IMR-90 (cell line): Measurements from ENCODE around the gene SCAND1. TPM values are rescaled to one million over a fixed set of nuclear protein-coding genes. Genes with fewer than 3 reads are reported as not detected.

ENCODE experiments used
- ATAC-seq: fragments of 200-7000 bp; cut with Tn5 transposase; 2 replicates; pipeline ENCODE4 v1.9.1; 2020; ENCODE audit warnings: low read depth, mild to moderate bottlenecking, moderate library complexity
- Bru-seq: library from RNA; stranded (reverse); fragments of 400-500 nt; gene quantifications from one replicate; lab custom pipeline; 2021; lab: Mats Ljungman, UMichigan
- BruChase-seq, 2 experiments: library from RNA; stranded (reverse); fragments of 400-500 nt; gene quantifications; one replicate each; lab custom pipeline; 2021; lab: Mats Ljungman, UMichigan
- BruUV-seq: library from RNA; stranded (reverse); fragments of 400-500 nt; replicated peaks from 2 replicates; lab custom pipeline; 2021; lab: Mats Ljungman, UMichigan
- CTCF ChIA-PET: fragments of 300-600 bp; formaldehyde crosslinking; extraction: SDS; loops from one replicate; lab custom pipeline; 2021; ENCODE audit warnings: antibody characterized with exemption; lab: Yijun Ruan, JAX
- POLR2A ChIA-PET: fragments of 300-600 bp; sonication (Branson Sonifier 250); formaldehyde crosslinking; loops from one replicate; lab custom pipeline; 2022; ENCODE audit warnings: antibody characterized with exemption; ENCODE audit not compliant: unreplicated experiment; lab: Charles Lee
- DNase-seq: peaks from one replicate; pipeline ENCODE4 v3.0.0; 2013
- H2AFZ ChIP-seq: replicated peaks from 2 replicates; pipeline ENCODE3; 2013; ENCODE audit warnings: low read length, mild to moderate bottlenecking; ENCODE audit not compliant: poor library complexity
- H2AK5ac ChIP-seq: 2 replicates; pipeline ENCODE4 v1.6.1; 2013; ENCODE audit warnings: low read depth, low read length, inconsistent platforms
- H2AK9ac ChIP-seq: replicated peaks from 2 replicates; pipeline ENCODE3; 2013; ENCODE audit warnings: mild to moderate bottlenecking, low read depth, low read length, moderate library complexity; ENCODE audit not compliant: poor library complexity
- H2BK120ac ChIP-seq: 2 replicates; pipeline ENCODE4 v1.6.1; 2013; ENCODE audit warnings: low read depth, low read length, inconsistent platforms
- H2BK15ac ChIP-seq: 3 replicates; pipeline ENCODE4 v1.6.1; 2013; ENCODE audit warnings: low read depth, low read length, inconsistent platforms
- H2BK20ac ChIP-seq: 2 replicates; pipeline ENCODE4 v1.6.1; 2013; ENCODE audit warnings: low read depth, mild to moderate bottlenecking, inconsistent platforms, low read length, moderate library complexity
- H2BK5ac ChIP-seq: 2 replicates; pipeline ENCODE4 v1.6.1; 2013; ENCODE audit warnings: mild to moderate bottlenecking, low read depth, low read length, inconsistent platforms; ENCODE audit not compliant: poor library complexity, severe bottlenecking
- H3K14ac ChIP-seq: replicated peaks from 2 replicates; pipeline ENCODE4 v1.6.1; 2013; ENCODE audit warnings: low read depth, low read length, inconsistent platforms
- H3K18ac ChIP-seq: 2 replicates; pipeline ENCODE4 v1.6.1; 2013; ENCODE audit warnings: low read depth, low read length, control low read depth
- H3K23ac ChIP-seq: 2 replicates; pipeline ENCODE4 v1.6.1; 2013; ENCODE audit warnings: low read depth, low read length, inconsistent platforms
- H3K27ac ChIP-seq: 2 replicates; pipeline ENCODE4 v1.5.1; 2013; ENCODE audit warnings: mild to moderate bottlenecking, control low read depth, low read length; ENCODE audit not compliant: insufficient read depth
- H3K27me3 ChIP-seq: 2 replicates; pipeline ENCODE4 v1.6.1; 2013; ENCODE audit warnings: low read length; ENCODE audit not compliant: control insufficient read depth, insufficient read depth
- H3K36me3 ChIP-seq: 2 replicates; pipeline ENCODE4 v1.6.1; 2013; ENCODE audit warnings: low read length, mixed read lengths; ENCODE audit not compliant: control insufficient read depth, insufficient read depth
- H3K4ac ChIP-seq: 2 replicates; pipeline ENCODE4 v1.6.1; 2013; ENCODE audit warnings: low read depth, low read length, inconsistent platforms
- H3K4me1 ChIP-seq: 2 replicates; pipeline ENCODE4 v1.6.1; 2013; ENCODE audit warnings: low read length, mixed read lengths; ENCODE audit not compliant: control insufficient read depth, insufficient read depth
- H3K4me2 ChIP-seq: 2 replicates; pipeline ENCODE4 v1.6.1; 2013; ENCODE audit warnings: low read depth, mild to moderate bottlenecking, control low read depth, low read length, moderate library complexity
- H3K4me3 ChIP-seq: 2 replicates; pipeline ENCODE4 v1.5.1; 2013; ENCODE audit warnings: low read depth, mild to moderate bottlenecking, control low read depth, low read length, moderate library complexity; ENCODE audit not compliant: insufficient read depth
- H3K56ac ChIP-seq: 2 replicates; pipeline ENCODE4 v1.6.1; 2013; ENCODE audit warnings: low read length, inconsistent platforms; ENCODE audit not compliant: insufficient read depth; ENCODE audit errors: extremely low read depth
- H3K79me1 ChIP-seq, 2 experiments: 2 replicates each; pipeline ENCODE4 v1.6.1; 2013; ENCODE audit warnings: low read length in 2 of 2, inconsistent platforms in 1 of 2, low read depth in 1 of 2
- H3K9ac ChIP-seq: 2 replicates; pipeline ENCODE4 v1.6.1; 2013; ENCODE audit warnings: low read depth, low read length, control low read depth
- H3K9me1 ChIP-seq: 2 replicates; pipeline ENCODE4 v1.6.1; 2013; ENCODE audit warnings: low read length, inconsistent platforms; ENCODE audit not compliant: insufficient read depth
- H3K9me3 ChIP-seq: 2 replicates; pipeline ENCODE4 v1.6.1; 2013; ENCODE audit warnings: low read length; ENCODE audit not compliant: control insufficient read depth, insufficient read depth
- H4K20me1 ChIP-seq: 2 replicates; pipeline ENCODE4 v1.6.1; 2013; ENCODE audit warnings: low read length, inconsistent platforms; ENCODE audit not compliant: insufficient read depth
- H4K5ac ChIP-seq: 2 replicates; pipeline ENCODE4 v1.6.1; 2013; ENCODE audit warnings: mild to moderate bottlenecking, low read depth, low read length, control low read depth
- H4K8ac ChIP-seq, 2 experiments: 2 replicates each; pipeline ENCODE4 v1.6.1; 2013; ENCODE audit warnings: low read depth in 2 of 2, low read length in 2 of 2, control low read depth in 1 of 2, inconsistent platforms in 1 of 2
- H4K91ac ChIP-seq: 2 replicates; pipeline ENCODE4 v1.6.1; 2013; ENCODE audit warnings: low read depth, low read length, inconsistent platforms; ENCODE audit not compliant: insufficient read depth
- BHLHE40 ChIP-seq: fragments of 150-350 bp; IDR thresholded peaks from 2 replicates; pipeline ENCODE4 v1.6.1; 2016; ENCODE audit warnings: mild to moderate bottlenecking, low read depth, low read length
- CEBPB ChIP-seq: IDR thresholded peaks from 2 replicates; pipeline ENCODE4 v1.6.1; 2012; ENCODE audit warnings: low read depth, low read length, improper control_type of control experiment
- CHD1 ChIP-seq: IDR thresholded peaks from 2 replicates; pipeline ENCODE4 v1.6.1; 2012; ENCODE audit warnings: low read depth, low read length, improper control_type of control experiment
- CTCF ChIP-seq: conservative IDR thresholded peaks from 2 replicates; pipeline ENCODE4 v1.5.1; 2012; ENCODE audit warnings: mild to moderate bottlenecking, low read depth, low read length, improper control_type of control experiment
- FOS ChIP-seq: fragments of 150-350 bp; IDR thresholded peaks from 2 replicates; pipeline ENCODE4 v1.6.1; 2016; ENCODE audit warnings: low read depth, low read length
- MAFK ChIP-seq: IDR thresholded peaks from 2 replicates; pipeline ENCODE4 v1.6.1; 2012; ENCODE audit warnings: low read depth, low read length, improper control_type of control experiment
- MAZ ChIP-seq: IDR thresholded peaks from 2 replicates; pipeline ENCODE4 v1.6.1; 2012; ENCODE audit warnings: low read depth, mild to moderate bottlenecking, low read length, improper control_type of control experiment, moderate library complexity, borderline replicate concordance
- NFE2L2 ChIP-seq: fragments of 150-350 bp; IDR thresholded peaks from 2 replicates; pipeline ENCODE4 v1.6.1; 2016; ENCODE audit warnings: low read depth, mild to moderate bottlenecking, low read length
- POLR2A ChIP-seq: IDR thresholded peaks from 2 replicates; pipeline ENCODE4 v1.6.1; 2012; ENCODE audit warnings: mild to moderate bottlenecking, low read depth, low read length
- RCOR1 ChIP-seq: IDR thresholded peaks from 2 replicates; pipeline ENCODE4 v1.6.1; 2012; ENCODE audit warnings: mild to moderate bottlenecking, low read length, improper control_type of control experiment; ENCODE audit not compliant: insufficient replicate concordance
- RFX5 ChIP-seq: IDR thresholded peaks from 2 replicates; pipeline ENCODE4 v1.8.0; 2012; ENCODE audit warnings: low read depth, mild to moderate bottlenecking, low read length, moderate library complexity
- SMC3 ChIP-seq: fragments of 150-350 bp; IDR thresholded peaks from 2 replicates; pipeline ENCODE4 v1.6.1; 2016; ENCODE audit warnings: low read depth, mild to moderate bottlenecking, antibody characterized with exemption, low read length, moderate library complexity
- whole genome bisulfite sequencing, 2 experiments: methylation state at CpG; one replicate each; pipeline versions ENCODE4 v1.1.5 to v1.1.7; 2013; ENCODE audit warnings: missing lambda C conversion rate in 2 of 2; ENCODE audit not compliant: insufficient read length in 1 of 2; ENCODE audit errors: extremely low coverage in 2 of 2; 5-methylcytosine and 5-hydroxymethylcytosine counted together
- dilution Hi-C: fragments of 300-500 bp; cut with HindIII; formaldehyde crosslinking; loops from one replicate; pipeline ENCODE4 v1.14.3; 2018; ENCODE audit warnings: low sequenced_read_pairs; ENCODE audit not compliant: unreplicated experiment
- in situ Hi-C: fragments of 300-500 bp; cut with MboI; formaldehyde crosslinking; loops from 3 replicates; pipeline ENCODE4 v1.14.3; 2019; ENCODE audit warnings: low sequenced_read_pairs, inconsistent platforms, mixed read lengths
- intact Hi-C: fragments of 100-400 bp; cut with micrococcal nuclease; formaldehyde crosslinking; loops from 2 replicates; pipeline ENCODE4 v1.10.0; 2022
- long read RNA-seq: library from polyadenylated mRNA; unstranded; transcript quantifications from one replicate; pipeline ENCODE4 v2.0.0, GENCODE V29; 2021; ENCODE audit not compliant: unreplicated experiment
- polyA plus RNA-seq, 3 experiments: library from polyadenylated mRNA; depleted of rRNA; stranded (reverse); fragments of >200 nt; gene quantifications; 2 replicates each; pipeline ENCODE4 v1.2.3, GENCODE V29; 2012; ENCODE audit warnings: low replicate concordance in 1 of 3
- total RNA-seq: library from RNA; depleted of rRNA; stranded (reverse); fragments of >200 nt; gene quantifications from 2 replicates; pipeline ENCODE4 v1.2.3, GENCODE V29; 2012; rRNA removed
- TF ChIP-seq, protein P1 (sequence below): fragments of 150-350 bp; IDR thresholded peaks from 2 replicates; pipeline ENCODE4 v1.6.1; 2017; ENCODE audit warnings: mild to moderate bottlenecking, antibody characterized with exemption, low read length, low read depth

SCAND1 gene
- total RNA-seq (7.5 and 11.7 TPM in 2 replicates), polyA plus RNA-seq (2012; rRNA removed) (26.8 and 44.2 TPM in 2 replicates), Bru-seq, nascent RNA (percentile 40 among the genes with signal in this experiment), BruChase-seq, experiment 1, labeled RNA remaining after a 6-hour chase (percentile 49 among the genes with signal in this experiment), BruChase-seq, experiment 2, labeled RNA remaining after a 2-hour chase (percentile 25 among the genes with signal in this experiment)
- polyA plus RNA-seq (2012; cell fraction: cytosol; rRNA removed), result 114 and 126 TPM in 2 replicates
- 30.7 and 73.2 TPM in 2 replicates for polyA plus RNA-seq (2012; cell fraction: nucleus; rRNA removed; ENCODE audit: low replicate concordance)
- long read RNA-seq, transcript SCAND1-201 (2 exons, 902 nt), result major isoform, 30 of 64 reads
- long read RNA-seq, partial matches to known transcripts, result 0 of 64 reads
- long read RNA-seq, other reads (novel, unspliced or antisense), result 34 of 64 reads

DNA sequence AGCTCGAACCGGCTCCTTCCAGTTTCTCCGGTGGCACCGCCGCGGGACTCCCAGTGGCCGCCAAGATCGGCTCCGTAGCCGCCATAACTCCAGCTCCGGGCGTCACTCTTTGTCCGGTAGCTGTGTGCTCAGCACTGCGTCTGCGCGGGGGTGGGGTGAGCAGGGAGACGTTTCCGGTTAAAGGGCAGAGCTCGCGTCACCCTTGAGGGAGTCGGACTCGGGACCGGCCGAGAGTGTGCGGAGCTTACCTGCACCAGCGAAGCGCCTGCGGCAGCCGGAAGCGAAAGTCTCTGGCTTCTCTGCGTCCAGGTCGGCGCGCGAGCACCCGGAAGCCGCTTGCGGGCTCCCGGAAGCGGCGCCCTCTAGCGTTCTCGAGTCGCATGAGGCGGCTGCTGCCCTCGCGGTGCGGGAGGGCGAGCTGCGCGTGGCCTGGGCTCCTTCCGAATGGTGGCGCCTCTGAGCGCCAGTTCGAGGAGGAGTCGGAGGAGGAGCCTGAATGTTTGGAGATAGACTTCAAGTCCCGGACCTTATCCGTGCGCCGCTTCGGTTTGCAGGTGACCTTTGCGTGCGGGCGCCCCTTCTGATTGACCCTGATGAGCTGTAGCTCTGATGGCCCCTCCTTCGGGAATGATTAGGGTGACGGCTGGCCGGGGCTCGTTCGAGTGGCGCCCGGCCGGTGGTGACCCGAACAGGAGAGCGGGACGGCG is at the start of gene SCAND1:
SCAND1 (minus strand) TSS at position 303 of the 707 bp plus-strand sequence; CDS start at position 85, 218 bp downstream.
- Histone ChIP-seq H3K27me3 (no peaks in the 10 kb centered on the region), H2AFZ (peak within 1 kb of the TSS; percentile 100), H2BK20ac (no peak within 1 kb of the TSS), H3K23ac (peak within 1 kb of the TSS; percentile 98), H3K4me3 (peak within 1 kb of the TSS; percentile 69), H3K4me2 (peak within 1 kb of the TSS; percentile 98), H4K5ac (peak within 1 kb of the TSS; percentile 69), H3K14ac (peak within 1 kb of the TSS; percentile 93), H2AK9ac (peak within 1 kb of the TSS; percentile 98), H2BK5ac (peak within 1 kb of the TSS; percentile 91), H3K79me1 (peaks cover 5 to 38% of the 10 kb centered on the region in 2 experiments; a peak in 3 of 4 replicates), H2BK15ac (peak within 1 kb of the TSS; percentile 80; the same call in 2 of the 3 replicates), H3K4me1 (peaks cover 3% of the 10 kb centered on the region; the same call in 1 of the 2 replicates), H4K20me1 (peaks cover 22% of the 10 kb centered on the region), H3K9me3 (no peaks in the 10 kb centered on the region), H3K36me3 (no peaks in the 10 kb centered on the region), H3K9ac (peak within 1 kb of the TSS; percentile 87), H3K18ac (peak within 1 kb of the TSS; percentile 75), H4K91ac (peak within 1 kb of the TSS; percentile 89), H3K56ac (peak within 1 kb of the TSS; percentile 57), H2BK120ac (peak within 1 kb of the TSS; percentile 79; the same call in 1 of the 2 replicates), H3K27ac (peak within 1 kb of the TSS; percentile 85), H2AK5ac (peak within 1 kb of the TSS; percentile 79), H4K8ac (peak within 1 kb of the TSS; percentile 69 to 96), H3K4ac (peak within 1 kb of the TSS; percentile 92), H3K9me1 (no peaks in the 10 kb centered on the region)
- dilution Hi-C loops, result no loop called here
- ATAC-seq (peak; percentile 94), DNase-seq (peak; percentile 95)
- in situ Hi-C loops, result no loop called here
- no TSS peak for BruUV-seq
- ChIA-PET CTCF (interaction anchor here (0.5 to 3.4 kb wide), 23 partner anchors 8 to 233 kb away, joined by 3 to 12 read pairs (median 4); no protein-coding TSS in a partner anchor), POLR2A (interaction anchor here (0.6 to 1.6 kb wide), 6 partner anchors 15 to 216 kb away, joined by 4 to 12 read pairs (median 5); partner anchors contain the start of gene RBM39)
- intact Hi-C loops, result loop anchor here (5.0 kb wide), 2 partner anchors 212 to 257 kb away; partner anchors contain the start of genes NFS1, RBM39 and ROMO1
- WGBS, 2 experiments, result 0% methylated on average over 42 of the region's 76 CpGs; no CpG with 5 or more reads in 1 of the 2 experiments
- no peak for TF ChIP-seq MAFK
- peak; percentile 92 for TF ChIP-seq POLR2A
- peak; percentile 99 for TF ChIP-seq CTCF
- peak; percentile 85 for TF ChIP-seq MAZ
- peak; percentile 30; the same call in 1 of the 2 replicates for TF ChIP-seq BHLHE40
- TF ChIP-seq RFX5, result no peak
- TF ChIP-seq CEBPB, result no peak
- TF ChIP-seq SMC3, result peak; percentile 55; the same call in 1 of the 2 replicates
- TF ChIP-seq, protein P1, sequence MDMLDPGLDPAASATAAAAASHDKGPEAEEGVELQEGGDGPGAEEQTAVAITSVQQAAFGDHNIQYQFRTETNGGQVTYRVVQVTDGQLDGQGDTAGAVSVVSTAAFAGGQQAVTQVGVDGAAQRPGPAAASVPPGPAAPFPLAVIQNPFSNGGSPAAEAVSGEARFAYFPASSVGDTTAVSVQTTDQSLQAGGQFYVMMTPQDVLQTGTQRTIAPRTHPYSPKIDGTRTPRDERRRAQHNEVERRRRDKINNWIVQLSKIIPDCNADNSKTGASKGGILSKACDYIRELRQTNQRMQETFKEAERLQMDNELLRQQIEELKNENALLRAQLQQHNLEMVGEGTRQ, result peak; percentile 52; the same call in 1 of the 2 replicates
- no peak for TF ChIP-seq FOS
- TF ChIP-seq NFE2L2, result no peak
- TF ChIP-seq RCOR1, result no peak
- TF ChIP-seq CHD1, result 0 out of 2 replicates have a peak, but pooled peaks have one; percentile 83
